ENCODE measurements around the gene CD69.

Gene CD69

DNA sequence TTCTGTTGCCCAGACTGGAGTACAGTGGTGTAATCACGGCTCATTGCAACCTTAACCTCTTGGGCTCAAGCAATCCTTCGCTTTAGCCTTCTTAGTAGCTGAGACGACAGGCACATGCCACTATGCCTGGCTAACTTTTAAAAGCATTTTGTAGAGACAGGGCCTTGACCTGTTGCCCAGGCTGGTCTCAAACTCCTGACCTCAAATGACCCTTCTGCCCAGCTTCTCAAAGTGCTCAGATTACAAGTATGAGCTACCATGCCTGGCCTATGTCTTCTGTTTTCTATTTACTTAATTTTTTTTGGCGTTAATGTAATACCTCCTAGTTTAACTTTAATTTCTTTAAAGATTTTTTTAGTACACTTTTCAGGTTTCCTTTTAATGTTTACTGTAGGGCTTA is 46.0 kb upstream of the CD69 start:
- TF ChIP-seq FOXP2 (optimal IDR thresholded peaks at IDR 0.05; ENCODE audit: borderline replicate concordance, extremely low read depth, extremely low read length, insufficient read depth) (no peak), POLR2AphosphoS5 (IDR thresholded peaks at IDR 0.05; ENCODE audit: low read depth, low read length) (no peak), TAF1 (IDR thresholded peaks at IDR 0.05; ENCODE audit: borderline replicate concordance, insufficient read depth, low read length) (no peak)

DNA sequence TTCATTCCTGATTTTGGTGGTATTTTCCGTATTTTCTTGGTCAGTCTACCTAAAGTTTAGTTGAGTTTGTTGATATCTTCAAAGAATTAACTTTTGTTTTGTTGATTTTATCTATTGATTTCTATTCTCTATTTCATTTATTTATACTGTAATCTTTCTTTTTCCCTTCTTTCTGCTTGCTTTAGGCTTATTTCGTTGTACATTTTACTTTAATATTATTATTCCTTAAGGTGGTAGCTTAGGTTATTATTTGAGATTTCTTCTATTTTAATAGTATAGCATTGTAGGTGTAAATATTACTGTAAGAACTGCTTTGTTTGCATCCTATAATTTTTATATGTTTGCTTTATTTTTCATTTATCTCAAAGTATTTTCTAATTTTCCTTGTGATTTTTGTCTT is 45.2 kb upstream of the CD69 start:
- TF ChIP-seq POLR2AphosphoS5 (IDR thresholded peaks at IDR 0.05; ENCODE audit: low read depth, low read length), result no peak
- TF ChIP-seq, protein P1, sequence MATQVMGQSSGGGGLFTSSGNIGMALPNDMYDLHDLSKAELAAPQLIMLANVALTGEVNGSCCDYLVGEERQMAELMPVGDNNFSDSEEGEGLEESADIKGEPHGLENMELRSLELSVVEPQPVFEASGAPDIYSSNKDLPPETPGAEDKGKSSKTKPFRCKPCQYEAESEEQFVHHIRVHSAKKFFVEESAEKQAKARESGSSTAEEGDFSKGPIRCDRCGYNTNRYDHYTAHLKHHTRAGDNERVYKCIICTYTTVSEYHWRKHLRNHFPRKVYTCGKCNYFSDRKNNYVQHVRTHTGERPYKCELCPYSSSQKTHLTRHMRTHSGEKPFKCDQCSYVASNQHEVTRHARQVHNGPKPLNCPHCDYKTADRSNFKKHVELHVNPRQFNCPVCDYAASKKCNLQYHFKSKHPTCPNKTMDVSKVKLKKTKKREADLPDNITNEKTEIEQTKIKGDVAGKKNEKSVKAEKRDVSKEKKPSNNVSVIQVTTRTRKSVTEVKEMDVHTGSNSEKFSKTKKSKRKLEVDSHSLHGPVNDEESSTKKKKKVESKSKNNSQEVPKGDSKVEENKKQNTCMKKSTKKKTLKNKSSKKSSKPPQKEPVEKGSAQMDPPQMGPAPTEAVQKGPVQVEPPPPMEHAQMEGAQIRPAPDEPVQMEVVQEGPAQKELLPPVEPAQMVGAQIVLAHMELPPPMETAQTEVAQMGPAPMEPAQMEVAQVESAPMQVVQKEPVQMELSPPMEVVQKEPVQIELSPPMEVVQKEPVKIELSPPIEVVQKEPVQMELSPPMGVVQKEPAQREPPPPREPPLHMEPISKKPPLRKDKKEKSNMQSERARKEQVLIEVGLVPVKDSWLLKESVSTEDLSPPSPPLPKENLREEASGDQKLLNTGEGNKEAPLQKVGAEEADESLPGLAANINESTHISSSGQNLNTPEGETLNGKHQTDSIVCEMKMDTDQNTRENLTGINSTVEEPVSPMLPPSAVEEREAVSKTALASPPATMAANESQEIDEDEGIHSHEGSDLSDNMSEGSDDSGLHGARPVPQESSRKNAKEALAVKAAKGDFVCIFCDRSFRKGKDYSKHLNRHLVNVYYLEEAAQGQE (IDR thresholded peaks at IDR 0.05; ENCODE audit: insufficient read depth in 1 of 2, low read depth in 2 of 2, low read length in 2 of 2), result no peak
- TF ChIP-seq SIN3A (IDR thresholded peaks at IDR 0.05; ENCODE audit: borderline replicate concordance, insufficient read depth, low read length), result no peak
- TF ChIP-seq TAF1 (IDR thresholded peaks at IDR 0.05; ENCODE audit: borderline replicate concordance, insufficient read depth, low read length), result no peak
- TF ChIP-seq FOXP2 (optimal IDR thresholded peaks at IDR 0.05; ENCODE audit: borderline replicate concordance, extremely low read depth, extremely low read length, insufficient read depth), result no peak

DNA sequence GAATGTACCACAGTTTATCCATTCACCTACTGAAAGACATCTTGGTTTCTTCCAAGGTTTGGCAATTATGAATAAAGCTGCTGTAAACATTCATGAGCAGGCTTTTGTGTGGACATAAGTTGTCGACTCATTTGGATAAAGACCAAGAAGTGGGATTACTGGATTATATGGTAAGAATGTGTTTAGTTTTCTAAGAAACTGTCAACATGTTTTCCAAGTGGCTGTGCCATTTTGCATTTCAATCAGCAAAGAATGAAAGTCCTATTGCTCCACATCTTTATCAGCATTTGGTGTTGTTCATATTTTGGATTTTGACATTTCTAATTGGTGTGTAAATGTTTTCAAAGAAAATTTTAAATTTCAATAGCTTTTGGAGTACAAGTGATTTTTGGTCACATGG is 39.3 kb upstream of the CD69 start:
- TF ChIP-seq TAF1 (IDR thresholded peaks at IDR 0.05; ENCODE audit: borderline replicate concordance, insufficient read depth, low read length), result no peak
- TF ChIP-seq SIN3A (IDR thresholded peaks at IDR 0.05; ENCODE audit: borderline replicate concordance, insufficient read depth, low read length), result no peak
- no peak for TF ChIP-seq FOXP2 (optimal IDR thresholded peaks at IDR 0.05; ENCODE audit: borderline replicate concordance, extremely low read depth, extremely low read length, insufficient read depth)
- no peak for TF ChIP-seq POLR2AphosphoS5 (IDR thresholded peaks at IDR 0.05; ENCODE audit: low read depth, low read length)
- TF ChIP-seq, protein P1 (IDR thresholded peaks at IDR 0.05; ENCODE audit: insufficient read depth in 1 of 2, low read depth in 2 of 2, low read length in 2 of 2), result no peak

DNA sequence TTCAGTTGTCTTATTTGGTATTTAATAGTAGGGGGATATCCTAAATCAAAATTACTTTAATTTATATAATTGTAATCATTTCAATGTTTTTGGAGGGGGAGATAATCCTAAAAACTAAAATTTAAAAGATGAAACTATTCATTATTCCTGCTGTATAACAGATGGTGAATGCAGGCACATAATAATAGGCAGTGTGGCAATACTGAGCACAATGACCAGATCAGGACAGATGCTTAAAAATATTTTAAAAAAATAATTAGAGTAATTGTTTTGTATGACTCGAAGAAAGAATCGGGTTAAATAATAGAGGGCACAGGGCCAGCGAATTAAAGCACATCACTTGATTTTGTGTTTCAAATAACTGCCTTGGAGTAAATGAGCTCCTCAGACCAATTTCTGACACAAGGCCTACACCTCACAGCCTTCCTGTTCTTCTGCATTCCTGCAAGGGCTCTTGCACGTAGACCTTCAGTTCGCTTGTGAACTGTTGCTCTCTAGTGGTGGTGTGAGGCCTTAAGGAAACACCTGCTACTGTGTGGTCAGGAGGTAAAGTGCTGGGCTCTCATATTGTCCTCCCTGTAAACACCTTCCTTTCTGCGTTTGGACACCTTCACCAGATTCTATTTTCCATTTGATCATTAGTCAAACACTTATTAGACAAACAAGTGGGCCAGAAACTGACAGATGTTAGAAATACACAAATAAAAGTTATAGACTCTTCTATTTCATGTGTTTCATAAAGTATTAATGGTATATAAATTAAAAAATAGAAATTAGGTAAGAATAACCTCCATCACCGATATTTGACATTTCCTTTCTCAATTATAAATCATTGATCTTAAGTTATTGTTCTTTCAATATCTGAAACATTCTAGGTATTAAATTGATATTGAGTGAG is 37.3 kb upstream of the CD69 start:
- TF ChIP-seq TAF1 (IDR thresholded peaks at IDR 0.05; ENCODE audit: borderline replicate concordance, insufficient read depth, low read length) (no peak), SIN3A (IDR thresholded peaks at IDR 0.05; ENCODE audit: borderline replicate concordance, insufficient read depth, low read length) (no peak), FOXP2 (optimal IDR thresholded peaks at IDR 0.05; ENCODE audit: borderline replicate concordance, extremely low read depth, extremely low read length, insufficient read depth) (no peak), POLR2AphosphoS5 (IDR thresholded peaks at IDR 0.05; ENCODE audit: low read depth, low read length) (no peak)
- TF ChIP-seq, protein P1 (IDR thresholded peaks at IDR 0.05; ENCODE audit: insufficient read depth in 1 of 2, low read depth in 2 of 2, low read length in 2 of 2), result no peak

DNA sequence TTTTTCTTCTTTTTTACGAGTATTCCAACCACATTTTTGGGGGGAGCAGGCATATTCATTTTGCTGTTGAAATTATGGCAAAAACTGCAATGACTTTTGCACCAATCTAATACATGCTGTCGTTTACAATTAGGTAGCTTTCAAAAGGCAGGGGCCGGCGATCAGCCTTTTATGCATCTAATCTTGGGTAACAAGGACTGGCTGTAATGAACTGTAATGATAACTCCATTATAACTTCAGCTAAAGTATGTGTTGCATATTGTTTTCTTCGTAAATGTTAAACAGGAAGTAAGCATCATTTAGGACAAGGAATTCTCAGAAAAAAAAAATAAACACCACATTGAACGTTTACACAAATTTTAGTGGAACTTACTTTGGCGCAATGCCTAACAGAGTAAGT is 36.3 kb upstream of the CD69 start:
- TF ChIP-seq FOXP2 (optimal IDR thresholded peaks at IDR 0.05; ENCODE audit: borderline replicate concordance, extremely low read depth, extremely low read length, insufficient read depth) (no peak), SIN3A (IDR thresholded peaks at IDR 0.05; ENCODE audit: borderline replicate concordance, insufficient read depth, low read length) (no peak), TAF1 (IDR thresholded peaks at IDR 0.05; ENCODE audit: borderline replicate concordance, insufficient read depth, low read length) (no peak), POLR2AphosphoS5 (IDR thresholded peaks at IDR 0.05; ENCODE audit: low read depth, low read length) (no peak)
- TF ChIP-seq, protein P1 (IDR thresholded peaks at IDR 0.05; ENCODE audit: insufficient read depth in 1 of 2, low read depth in 2 of 2, low read length in 2 of 2), result no peak
